GM19193 (cell line): ENCODE results near the gene ATP9B.

ENCODE experiments used
- POLR2A ChIP-seq: IDR thresholded peaks from 4 replicates; pipeline ENCODE4 v1.6.1; 2011; ENCODE audit not compliant: insufficient read depth, insufficient read length; ENCODE audit errors: extremely low read depth

The ATP9B gene

GRCh38 chr18:79367480-79367879 lies 298.3 kb downstream of the ATP9B start:
- TF ChIP-seq POLR2A: no peak

GRCh38 chr18:79367989-79368388 lies 298.8 kb downstream of the ATP9B start:
- TF ChIP-seq POLR2A: no peak

DNA sequence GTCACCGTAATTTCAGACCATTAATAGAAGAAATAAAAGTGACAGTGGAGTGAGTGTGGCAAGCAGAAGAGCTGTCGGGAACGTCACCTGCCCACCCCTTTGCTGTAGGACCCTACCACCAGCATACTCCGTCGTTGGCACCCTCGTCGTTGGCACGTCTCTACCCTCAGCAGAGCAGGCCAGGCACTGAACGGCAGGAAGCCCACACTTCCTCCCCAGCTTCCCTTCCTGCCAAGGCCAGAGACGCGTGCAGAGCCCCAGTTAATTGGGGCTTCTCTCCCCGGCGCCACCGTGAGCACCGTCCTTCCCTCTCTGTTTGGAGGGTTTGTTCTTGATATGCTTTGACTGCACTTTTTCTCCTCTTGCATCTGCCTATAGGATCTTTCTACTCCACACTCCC lies 299.5 kb downstream of the ATP9B start:
- TF ChIP-seq POLR2A: no peak

GRCh38 chr18:79371561-79372121 lies 302.4 kb downstream of the ATP9B start:
- TF ChIP-seq POLR2A: no peak

DNA sequence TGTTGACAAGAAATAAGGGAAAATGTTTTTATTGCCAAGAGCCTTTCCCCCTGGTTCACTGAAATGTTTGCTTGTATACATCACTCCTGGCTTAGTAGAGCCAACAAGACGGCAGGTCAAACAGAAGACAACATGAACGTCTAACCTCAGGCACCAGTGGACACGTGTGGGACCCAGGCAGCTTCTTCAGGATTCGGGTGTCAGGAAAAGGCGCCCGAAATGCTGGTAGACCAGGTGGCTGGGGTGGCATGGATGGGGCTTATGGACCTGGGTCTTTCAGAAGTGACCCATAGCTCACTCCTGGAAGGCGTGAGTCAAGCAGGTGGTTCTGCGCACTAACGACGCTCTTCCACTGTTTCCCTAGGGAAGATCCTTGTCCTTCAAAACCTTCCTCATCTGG lies 303.3 kb downstream of the ATP9B start:
- TF ChIP-seq POLR2A: no peak

- TF ChIP-seq POLR2A: no peak
These were observed 303.8 kb downstream of the ATP9B start for GRCh38 chr18:79372991-79373390.

GRCh38 chr18:79373736-79374135 lies 304.5 kb downstream of the ATP9B start:
- no peak for TF ChIP-seq POLR2A

DNA sequence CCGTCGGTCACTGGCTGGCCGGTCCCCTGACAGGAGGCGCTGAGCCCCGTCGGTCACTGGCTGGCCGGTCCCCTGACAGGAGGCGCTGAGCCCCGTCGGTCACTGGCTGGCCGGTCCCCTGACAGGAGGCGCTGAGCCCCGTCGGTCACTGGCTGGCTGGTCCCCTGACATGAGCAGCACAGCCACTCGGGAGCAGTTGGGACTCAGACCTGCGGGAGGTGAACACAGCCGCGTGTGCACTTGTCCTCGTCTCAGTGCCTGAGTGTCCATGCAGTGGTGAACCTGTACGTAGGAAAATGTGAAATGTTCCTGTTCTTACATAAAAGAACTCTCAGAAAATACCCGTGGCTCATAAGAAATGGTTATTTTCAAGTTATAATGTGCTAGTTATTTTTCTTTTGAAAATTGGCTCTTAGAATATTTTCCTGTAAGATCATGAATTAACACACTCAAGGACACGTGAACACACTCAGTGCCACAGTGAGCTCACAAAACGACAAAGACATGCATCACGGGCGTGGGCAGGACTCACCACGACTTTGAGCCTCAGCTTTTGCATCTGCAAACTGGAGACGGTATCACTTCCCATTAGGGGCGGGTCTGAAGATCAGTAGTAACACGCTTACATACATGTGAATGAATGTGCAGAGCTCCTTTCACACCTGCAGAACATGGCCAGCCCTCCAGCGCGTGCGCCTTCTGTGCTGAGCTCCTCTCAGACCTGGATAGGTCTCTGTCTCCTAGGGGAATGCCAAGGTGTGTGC lies 305.4 kb downstream of the ATP9B start:
- TF ChIP-seq POLR2A: no peak

GRCh38 chr18:79375441-79376154 lies 306.4 kb downstream of the ATP9B start:
- no peak for TF ChIP-seq POLR2A

DNA sequence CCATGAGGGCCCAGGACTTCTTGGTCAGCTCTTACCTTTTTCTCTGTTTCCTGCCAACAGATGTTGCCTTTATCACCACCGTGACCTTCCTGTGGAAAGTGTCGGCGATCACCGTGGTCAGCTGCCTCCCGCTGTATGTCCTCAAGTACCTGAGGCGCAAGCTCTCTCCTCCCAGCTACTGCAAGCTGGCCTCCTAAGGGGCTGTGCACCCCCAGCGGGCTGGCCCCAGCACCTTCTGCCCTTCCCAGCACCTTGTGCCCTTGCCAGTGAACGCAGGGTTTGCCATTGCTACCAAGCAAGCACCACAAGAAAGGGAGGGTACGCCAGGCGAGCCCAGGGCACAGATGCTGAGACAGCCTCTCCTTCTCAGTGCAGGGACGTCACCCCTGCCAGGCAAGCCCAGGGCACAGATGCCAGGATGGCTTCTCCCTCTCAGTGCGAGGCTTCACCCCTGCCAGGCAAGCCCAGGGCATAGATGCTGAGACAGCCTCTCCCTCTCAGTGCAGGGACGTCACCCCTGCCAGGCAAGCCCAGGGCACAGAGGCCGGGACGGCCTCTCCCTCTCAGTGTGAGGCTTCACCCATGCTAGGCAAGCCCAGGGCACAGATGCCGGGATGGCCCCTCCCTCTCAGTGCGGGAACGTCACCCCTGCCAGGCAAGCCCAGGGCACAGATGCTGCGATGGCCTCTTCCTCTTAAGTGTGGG lies 308.1 kb downstream of the ATP9B start:
- TF ChIP-seq POLR2A: no peak

GRCh38 chr18:79378536-79379250 lies 309.5 kb downstream of the ATP9B start:
- no peak for TF ChIP-seq POLR2A

GRCh38 chr18:79379251-79379905 lies 310.2 kb downstream of the ATP9B start:
- TF ChIP-seq POLR2A: no peak

GRCh38 chr18:79379931-79380815 lies 311.0 kb downstream of the ATP9B start:
- no peak for TF ChIP-seq POLR2A
